NCI-H345 treated with DMSO at 0.1 percent for 48 hours (cell line): ENCODE measurements around the gene DAGLA.

Experiments
- DNase-seq: peaks from one replicate; lab custom pipeline; 2025; ENCODE audit not compliant: unreplicated experiment; lab: John Stamatoyannopoulos, UW

The DAGLA gene

DNA sequence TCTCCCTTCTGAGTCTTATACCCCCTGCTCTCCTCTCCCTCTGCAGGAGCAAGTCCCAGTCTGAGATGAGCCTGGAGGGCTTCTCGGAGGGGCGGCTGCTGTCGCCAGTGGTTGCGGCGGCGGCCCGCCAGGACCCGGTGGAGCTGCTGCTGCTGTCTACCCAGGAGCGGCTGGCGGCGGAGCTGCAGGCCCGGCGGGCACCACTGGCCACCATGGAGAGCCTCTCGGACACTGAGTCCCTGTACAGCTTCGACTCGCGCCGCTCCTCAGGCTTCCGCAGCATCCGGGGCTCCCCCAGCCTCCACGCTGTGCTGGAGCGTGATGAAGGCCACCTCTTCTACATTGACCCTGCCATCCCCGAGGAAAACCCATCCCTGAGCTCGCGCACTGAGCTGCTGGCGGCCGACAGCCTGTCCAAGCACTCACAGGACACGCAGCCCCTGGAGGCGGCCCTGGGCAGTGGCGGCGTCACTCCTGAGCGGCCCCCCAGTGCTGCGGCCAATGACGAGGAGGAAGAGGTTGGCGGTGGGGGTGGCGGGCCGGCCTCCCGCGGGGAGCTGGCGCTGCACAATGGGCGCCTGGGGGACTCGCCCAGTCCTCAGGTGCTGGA lies 63.4 kb downstream of the DAGLA start:
- DNase-seq = no peak

DNA sequence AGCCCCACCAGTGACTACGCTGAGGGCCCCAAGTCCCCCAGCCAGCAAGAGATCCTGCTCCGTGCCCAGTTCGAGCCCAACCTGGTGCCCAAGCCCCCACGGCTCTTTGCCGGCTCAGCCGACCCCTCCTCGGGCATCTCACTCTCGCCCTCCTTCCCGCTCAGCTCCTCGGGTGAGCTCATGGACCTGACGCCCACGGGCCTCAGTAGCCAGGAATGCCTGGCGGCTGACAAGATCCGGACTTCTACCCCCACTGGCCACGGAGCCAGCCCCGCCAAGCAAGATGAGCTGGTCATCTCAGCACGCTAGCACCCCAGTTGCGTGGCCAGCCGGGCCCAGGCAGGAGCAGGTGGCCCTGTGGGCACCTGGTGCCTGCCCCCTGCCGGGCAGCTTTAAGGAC lies 64.0 kb downstream of the DAGLA start:
- DNase-seq = no peak

DNA sequence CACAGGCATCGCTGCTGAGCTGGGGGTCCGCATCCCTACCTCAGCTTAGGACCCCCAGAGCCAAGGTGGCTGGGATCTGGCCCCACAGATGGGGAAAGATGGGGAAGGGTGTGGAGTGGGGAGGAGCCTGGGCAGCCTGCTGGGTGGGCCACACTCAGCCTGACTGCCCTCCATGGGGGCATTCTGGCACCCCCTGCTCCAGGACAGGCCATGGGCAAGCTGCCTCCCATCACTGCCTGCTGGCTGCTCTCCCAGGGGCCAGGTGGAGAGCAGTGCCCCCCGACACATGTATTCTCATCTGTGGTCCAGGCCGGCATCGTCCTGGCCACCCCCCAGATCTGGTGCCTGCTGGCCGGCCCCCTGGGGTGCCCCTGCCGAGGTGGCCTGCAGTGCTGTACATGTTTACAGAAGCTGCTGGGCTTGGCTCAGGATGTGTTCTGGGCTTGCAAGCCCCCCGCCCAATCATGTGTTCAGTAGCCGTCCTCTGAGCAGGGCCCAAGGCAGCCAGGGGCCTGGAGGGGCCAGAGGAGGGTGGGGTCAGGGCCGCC lies 64.5 kb downstream of the DAGLA start:
- no peak for DNase-seq

DNA sequence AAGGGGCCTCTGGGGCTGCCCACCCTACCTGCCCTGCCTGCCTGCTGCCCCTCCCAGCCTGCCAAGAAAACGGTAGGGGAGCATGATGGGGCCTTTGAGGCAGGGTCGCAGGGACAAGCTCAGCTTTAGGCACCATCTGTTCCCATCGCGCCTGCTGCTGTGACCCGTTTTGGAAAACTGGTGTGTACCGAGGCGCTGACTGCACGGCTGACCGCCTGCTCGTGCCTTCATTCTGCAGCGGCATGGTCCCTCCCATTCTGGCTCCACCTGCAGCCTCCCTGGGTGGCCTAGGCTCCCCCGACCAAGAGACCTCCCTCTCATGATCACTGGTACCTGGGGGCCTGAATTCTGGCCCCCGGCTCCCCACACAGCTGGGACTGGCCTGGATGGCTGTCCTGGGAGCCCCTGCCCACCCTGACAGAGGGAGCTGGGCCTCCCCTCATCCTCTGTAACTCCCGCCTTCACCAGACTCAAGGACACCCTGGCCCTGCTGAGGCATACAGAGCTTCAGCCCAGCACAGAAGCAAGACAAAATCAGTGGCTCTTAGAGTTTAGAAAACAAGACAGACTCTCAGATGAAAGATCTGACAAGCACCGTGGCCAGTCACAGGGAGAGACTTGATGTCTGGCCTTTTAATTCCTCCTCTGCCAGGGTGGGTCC lies 65.7 kb downstream of the DAGLA start:
- DNase-seq = no peak

DNA sequence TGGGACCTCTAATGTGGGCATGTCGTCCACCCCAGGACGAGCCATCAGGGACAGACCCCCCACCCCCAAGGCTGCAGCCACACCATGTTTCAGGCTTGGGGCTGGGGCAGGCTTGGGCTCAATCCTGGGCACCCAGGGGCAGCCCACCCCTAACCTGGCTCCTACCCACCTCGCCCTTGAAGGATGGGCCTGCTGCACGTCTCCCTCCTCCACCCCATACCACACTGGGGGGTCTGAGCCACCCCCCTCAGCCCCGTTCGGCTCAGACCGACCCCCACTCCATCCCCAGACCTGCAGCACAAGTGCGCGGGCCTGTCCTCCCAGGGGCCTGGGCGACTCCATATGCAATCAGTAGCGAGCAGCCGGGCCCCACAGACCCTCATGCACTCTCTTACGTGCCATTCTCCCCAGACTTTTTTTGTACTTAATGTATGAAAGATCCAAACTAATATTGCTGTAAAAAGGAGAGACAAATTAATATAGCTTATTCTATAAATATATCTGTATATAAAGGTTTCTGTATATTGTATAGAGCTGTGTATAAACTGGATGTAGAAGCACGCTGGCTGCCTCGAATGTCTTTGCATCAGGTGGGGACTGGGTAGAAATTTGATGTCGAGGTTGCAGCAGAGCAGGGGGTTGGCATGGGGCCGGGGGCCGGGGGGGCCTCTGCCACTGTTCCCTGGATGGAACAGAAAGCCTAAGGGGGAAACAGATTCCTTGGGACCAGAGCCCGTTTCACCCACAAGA lies 66.4 kb downstream of the DAGLA start:
- no peak for DNase-seq

GRCh38 chr11:61747192-61747966 lies 67.2 kb downstream of the DAGLA start:
- DNase-seq = no peak

GRCh38 chr11:61747967-61748285 lies 67.7 kb downstream of the DAGLA start:
- DNase-seq = no peak

- DNase-seq = no peak
Measured at GRCh38 chr11:61749591-61750217, 69.5 kb downstream of the DAGLA start.

DNA sequence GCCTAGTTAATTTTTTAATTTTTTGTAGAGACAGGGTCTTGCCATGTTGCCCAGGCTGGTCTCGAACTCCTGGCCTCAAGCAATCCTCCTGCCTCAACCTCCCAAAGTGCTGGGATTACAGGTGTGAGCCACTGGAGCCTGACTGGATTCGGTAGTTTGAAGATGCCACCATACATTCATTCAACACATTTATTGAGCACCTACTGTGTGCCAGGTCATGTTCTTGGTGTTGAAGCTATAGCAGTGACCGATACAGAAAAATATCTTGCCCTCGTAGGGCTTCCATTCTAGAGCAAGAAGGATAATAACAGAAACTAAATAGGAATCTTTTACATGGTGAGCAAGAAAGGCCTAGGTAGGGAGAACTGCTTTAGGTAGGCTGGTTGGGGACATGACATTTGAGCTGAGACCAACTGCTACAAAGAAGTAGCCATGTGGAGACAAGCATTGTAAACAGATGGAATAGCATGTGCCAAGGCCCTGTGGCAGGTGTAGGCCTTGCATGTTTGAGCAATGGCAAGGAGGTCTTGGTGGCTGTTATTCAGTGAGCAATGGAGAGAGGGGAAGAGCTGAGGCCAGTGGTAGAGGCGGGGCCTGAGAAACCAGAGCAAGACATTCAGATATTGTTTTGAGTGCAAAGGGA lies 70.6 kb downstream of the DAGLA start:
- no peak for DNase-seq

- DNase-seq = no peak
Measured at GRCh38 chr11:61751384-61751783, 71.2 kb downstream of the DAGLA start.

- DNase-seq = no peak
Measured at GRCh38 chr11:61752117-61752924, 72.1 kb downstream of the DAGLA start, which contains the start of gene MYRF. Gene MYRF (plus strand): TSS chr11:61752636. CDS start chr11:61752745, 109 bp downstream.

DNA sequence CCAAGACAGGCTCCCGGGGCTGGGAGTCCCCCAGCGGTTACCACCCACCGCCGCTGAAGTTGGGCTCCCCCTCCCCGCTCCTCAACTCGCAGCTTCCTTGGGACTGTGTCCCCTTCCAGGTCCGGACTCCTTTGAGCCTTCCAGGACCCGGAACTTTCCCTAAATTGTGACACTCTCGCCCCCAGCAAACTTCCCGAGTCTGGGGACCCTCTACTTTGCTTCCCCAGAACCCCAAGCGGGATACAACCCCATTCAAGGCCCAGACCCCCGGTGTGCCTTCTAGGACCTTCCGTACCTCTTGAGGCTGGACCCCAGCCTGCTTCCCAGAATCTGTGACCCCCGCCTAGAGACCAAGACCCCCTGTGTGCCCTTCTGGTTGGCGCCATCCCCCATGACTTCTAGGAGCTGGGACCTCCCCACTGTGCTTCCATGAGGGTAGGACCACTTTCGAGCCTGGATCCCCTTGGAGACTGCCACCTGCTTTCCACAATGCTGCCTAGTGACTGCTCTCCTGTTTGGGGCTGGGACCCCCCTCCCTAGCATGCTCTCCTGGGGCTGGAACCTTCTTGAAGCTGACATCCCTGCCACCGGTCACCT lies 72.8 kb downstream of the DAGLA start:
- DNase-seq = no peak

DNA sequence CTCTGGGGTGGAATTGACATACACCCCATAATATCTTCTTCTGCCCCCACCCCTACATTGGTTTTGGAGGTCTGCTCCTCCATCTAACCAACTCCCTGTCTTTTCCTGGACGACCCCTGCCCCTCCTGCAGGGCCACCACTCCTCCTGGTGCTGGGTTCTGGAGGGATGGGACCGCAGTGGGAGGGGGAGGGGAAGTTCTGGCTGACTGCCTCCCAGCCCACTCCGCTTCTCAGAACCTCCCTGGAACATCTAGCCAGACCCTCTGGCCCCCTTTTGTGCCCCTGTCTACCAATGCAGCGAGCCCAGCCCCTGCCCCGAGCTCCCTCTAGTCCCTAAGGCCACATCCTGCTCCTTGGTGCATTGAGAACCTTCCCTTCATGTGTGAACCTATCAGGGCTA lies 73.5 kb downstream of the DAGLA start:
- no peak for DNase-seq

GRCh38 chr11:61754534-61755482 lies 74.6 kb downstream of the DAGLA start:
- DNase-seq = no peak

- DNase-seq = no peak
Measured at GRCh38 chr11:61756147-61756451, 75.9 kb downstream of the DAGLA start.

GRCh38 chr11:61756452-61757212 lies 76.4 kb downstream of the DAGLA start:
- no peak for DNase-seq

GRCh38 chr11:61757213-61757862 lies 77.1 kb downstream of the DAGLA start:
- DNase-seq = no peak
